ENCODE measurements around the gene XRN2.

GRCh38 chr20:21356386-21356785, 53.3 kb downstream of the XRN2 start:
- TF ChIP-seq CTCF (IDR thresholded peaks at IDR 0.05) (no peak), EZH2 (IDR thresholded peaks at IDR 0.05; ENCODE audit: borderline replicate concordance, insufficient read depth, low read depth, low read length, poor library complexity, severe bottlenecking) (no peak)
